H1 (cell line): ENCODE results near the gene SBNO1. TPM values are rescaled to one million over a fixed set of nuclear protein-coding genes. Genes with fewer than 3 reads are reported as not detected.
A peak's percentile ranks its signal among the peaks of the same experiment; 100 is the strongest.

Experiments used
- CTCF ChIA-PET: fragments of 300-600 bp; sonication (Branson Sonifier 250); formaldehyde crosslinking; loops from one replicate; lab custom pipeline; 2021; ENCODE audit not compliant: partially characterized antibody; lab: Charles Lee
- POLR2A ChIA-PET: fragments of 300-600 bp; sonication (Branson Sonifier 250); formaldehyde crosslinking; loops from one replicate; lab custom pipeline; 2021; ENCODE audit warnings: inconsistent platforms; ENCODE audit not compliant: partially characterized antibody; lab: Charles Lee
- DNase-seq, 2 experiments: peaks; one replicate each; pipeline versions ENCODE4 v3.0.0 to v3.0.0-alpha.2; 2010 to 2022; ENCODE audit warnings: low spot score in 2 of 2, low read depth in 1 of 2, mixed read lengths in 1 of 2
- FAIRE-seq: peaks from 2 replicates; lab custom pipeline; 2011; peaks lifted over from hg19 to GRCh38; lab: Jason Lieb, UNC
- H2AFZ ChIP-seq: 2 replicates; pipeline ENCODE4 v1.8.1; 2012; ENCODE audit warnings: low read length, inconsistent platforms
- H2AK5ac ChIP-seq: 2 replicates; pipeline ENCODE4 v1.6.1; 2013; ENCODE audit warnings: low read depth, low read length
- H2BK120ac ChIP-seq: replicated peaks from 2 replicates; pipeline ENCODE3; 2013; ENCODE audit warnings: low read depth, low read length, inconsistent platforms
- H2BK12ac ChIP-seq: 2 replicates; pipeline ENCODE4 v1.6.1; 2013; ENCODE audit warnings: low read depth, low read length
- H2BK15ac ChIP-seq: 2 replicates; pipeline ENCODE4 v1.6.1; 2013; ENCODE audit warnings: low read length
- H2BK20ac ChIP-seq: 2 replicates; pipeline ENCODE4 v1.6.1; 2013; ENCODE audit warnings: low read length
- H2BK5ac ChIP-seq: 2 replicates; pipeline ENCODE4 v1.6.1; 2013; ENCODE audit warnings: low read depth, low read length
- H3K14ac ChIP-seq: 2 replicates; pipeline ENCODE4 v1.6.1; 2013; ENCODE audit warnings: inconsistent platforms; ENCODE audit not compliant: insufficient read length
- H3K18ac ChIP-seq: 2 replicates; pipeline ENCODE4 v1.6.1; 2013; ENCODE audit warnings: low read length; ENCODE audit errors: extremely low read depth
- H3K23ac ChIP-seq: 2 replicates; pipeline ENCODE4 v1.6.1; 2013; ENCODE audit warnings: inconsistent platforms; ENCODE audit not compliant: insufficient read length
- H3K23me2 ChIP-seq: 2 replicates; pipeline ENCODE4 v1.6.1; 2013; ENCODE audit warnings: low read depth, low read length
- H3K27ac ChIP-seq: 2 replicates; pipeline ENCODE4 v1.6.1; 2011; ENCODE audit warnings: low read depth, low read length, inconsistent platforms
- H3K27me3 ChIP-seq, 4 experiments: replicated peaks in 1 of 4; 1 replicate in 1 of 4; 2 replicates in 3 of 4; pipeline versions ENCODE4 v1.6.1 to v1.8.1; 2011 to 2013; ENCODE audit warnings: low read length in 3 of 4, mild to moderate bottlenecking in 3 of 4, inconsistent platforms in 2 of 4, mixed read lengths in 2 of 4, moderate library complexity in 1 of 4; ENCODE audit not compliant: control insufficient read depth in 3 of 4, insufficient read depth in 3 of 4; ENCODE audit errors: extremely low read depth in 1 of 4
- H3K36me3 ChIP-seq, 4 experiments: 2 replicates each; pipeline versions ENCODE4 v1.6.1 to v1.8.1; 2011 to 2013; ENCODE audit warnings: mild to moderate bottlenecking in 4 of 4, low read length in 3 of 4, moderate library complexity in 2 of 4, control low read depth in 1 of 4, inconsistent platforms in 1 of 4; ENCODE audit not compliant: insufficient read depth in 4 of 4, control insufficient read depth in 2 of 4
- H3K4ac ChIP-seq: replicated peaks from 2 replicates; pipeline ENCODE3; 2013; ENCODE audit warnings: low read length, low read depth, mixed read lengths, inconsistent platforms; ENCODE audit not compliant: insufficient read length
- H3K4me1 ChIP-seq, 4 experiments: replicated peaks in 1 of 4; 1 replicate in 1 of 4; 2 replicates in 3 of 4; pipeline versions ENCODE4 v1.6.1 to v1.8.1; 2011 to 2013; ENCODE audit warnings: low read length in 3 of 4, inconsistent platforms in 2 of 4, mixed read lengths in 1 of 4; ENCODE audit not compliant: insufficient read depth in 4 of 4, control insufficient read depth in 3 of 4
- H3K4me2 ChIP-seq, 2 experiments: 2 replicates each; pipeline versions ENCODE4 v1.6.1 to v1.8.1; 2011 to 2013; ENCODE audit warnings: low read depth in 2 of 2, low read length in 2 of 2, control low read depth in 1 of 2, inconsistent platforms in 1 of 2, mild to moderate bottlenecking in 1 of 2; ENCODE audit not compliant: insufficient read depth in 1 of 2
- H3K4me3 ChIP-seq, 4 experiments: fragments of 200-600, 300-600 bp in 1 of 4; sonication (generic), shearing (Covaris generic), sonication (Bioruptor Twin) in 1 of 4; 2 replicates each; pipeline versions ENCODE4 v1.5.1 to v1.8.1; 2011 to 2016; ENCODE audit warnings: low read length in 4 of 4, low read depth in 3 of 4, control low read depth in 2 of 4, inconsistent platforms in 2 of 4, mild to moderate bottlenecking in 2 of 4, mixed read lengths in 1 of 4, moderate library complexity in 1 of 4; ENCODE audit not compliant: insufficient read depth in 2 of 4; ENCODE audit errors: extremely low read depth in 1 of 4
- H3K56ac ChIP-seq: replicated peaks from 2 replicates; pipeline ENCODE3; 2013; ENCODE audit warnings: low read depth, mild to moderate bottlenecking, mixed read lengths, low read length, inconsistent platforms; ENCODE audit not compliant: insufficient read length
- H3K79me1 ChIP-seq: 2 replicates; pipeline ENCODE4 v1.6.1; 2013; ENCODE audit warnings: low read depth, low read length, control low read depth
- H3K79me2 ChIP-seq, 2 experiments: 2 replicates each; pipeline versions ENCODE4 v1.6.1 to v1.8.1; 2012 to 2013; ENCODE audit warnings: low read length in 2 of 2, mild to moderate bottlenecking in 2 of 2, inconsistent platforms in 1 of 2; ENCODE audit not compliant: insufficient read depth in 2 of 2, control insufficient read depth in 1 of 2
- H3K9ac ChIP-seq, 4 experiments: replicated peaks in 1 of 4; 1 replicate in 1 of 4; 2 replicates in 3 of 4; pipeline versions ENCODE4 v1.6.1 to v1.8.1; 2011 to 2013; ENCODE audit warnings: low read depth in 3 of 4, low read length in 3 of 4, control low read depth in 2 of 4, mild to moderate bottlenecking in 2 of 4, moderate library complexity in 2 of 4, inconsistent platforms in 1 of 4; ENCODE audit errors: extremely low read depth in 1 of 4
- H3K9me3 ChIP-seq, 2 experiments: 2 replicates each; pipeline versions ENCODE4 v1.6.1 to v1.8.1; 2012 to 2013; ENCODE audit warnings: mild to moderate bottlenecking in 2 of 2, moderate library complexity in 2 of 2, control low read depth in 1 of 2, inconsistent platforms in 1 of 2, low read depth in 1 of 2, low read length in 1 of 2, mixed read lengths in 1 of 2; ENCODE audit not compliant: insufficient read depth in 2 of 2
- H4K20me1 ChIP-seq, 2 experiments: replicated peaks in 1 of 2; 2 replicates each; pipeline versions ENCODE3 to v1.8.1; 2011 to 2013; ENCODE audit warnings: inconsistent platforms in 2 of 2, low read length in 2 of 2, mild to moderate bottlenecking in 1 of 2; ENCODE audit not compliant: insufficient read depth in 2 of 2, control insufficient read depth in 1 of 2
- H4K5ac ChIP-seq: 2 replicates; pipeline ENCODE4 v1.6.1; 2013; ENCODE audit warnings: low read length, low read depth, mixed read lengths, inconsistent platforms; ENCODE audit not compliant: insufficient read length
- H4K8ac ChIP-seq: 2 replicates; pipeline ENCODE4 v1.8.0; 2013; ENCODE audit warnings: mild to moderate bottlenecking, moderate library complexity, low read length, inconsistent platforms; ENCODE audit not compliant: insufficient read depth; ENCODE audit errors: extremely low read depth
- H4K91ac ChIP-seq: replicated peaks from 2 replicates; pipeline ENCODE3; 2013; ENCODE audit warnings: low read length, mixed read lengths, inconsistent platforms; ENCODE audit not compliant: insufficient read length
- BACH1 ChIP-seq: IDR thresholded peaks from 2 replicates; pipeline ENCODE4 v1.6.1; 2012; ENCODE audit warnings: low read length, improper control_type of control experiment
- GTF2F1 ChIP-seq: IDR thresholded peaks from 2 replicates; pipeline ENCODE4 v1.6.1; 2012; ENCODE audit warnings: low read depth, low read length, improper control_type of control experiment, borderline replicate concordance
- HDAC2 ChIP-seq, 2 experiments: fragments of 300-600 bp in 1 of 2; sonication (generic) in 1 of 2; IDR thresholded peaks; 2 replicates each; pipeline ENCODE4 v1.6.1; 2011 to 2012; ENCODE audit warnings: low read depth in 2 of 2, low read length in 2 of 2, mild to moderate bottlenecking in 2 of 2, moderate library complexity in 2 of 2, borderline replicate concordance in 1 of 2, inconsistent platforms in 1 of 2
- HDAC6 ChIP-seq: IDR thresholded peaks from one replicate; pipeline ENCODE4 v1.7.1; 2012; ENCODE audit warnings: low read depth, mild to moderate bottlenecking, inconsistent platforms, low read length, moderate library complexity
- JUN ChIP-seq: IDR thresholded peaks from 2 replicates; pipeline ENCODE4 v1.6.1; 2011; ENCODE audit warnings: low read depth, mild to moderate bottlenecking, improper control_type of control experiment, low read length
- PHF8 ChIP-seq: fragments of 200-600 bp; sonication (generic); conservative IDR thresholded peaks from 2 replicates; pipeline ENCODE4 v1.7.1; 2012; ENCODE audit warnings: low read depth, mild to moderate bottlenecking, inconsistent platforms, low read length, moderate library complexity
- RAD21 ChIP-seq, 2 experiments: IDR thresholded peaks in 1 of 2; conservative IDR thresholded peaks in 1 of 2; 2 replicates each; pipeline ENCODE4 v1.6.1; 2011; ENCODE audit warnings: low read depth in 2 of 2, low read length in 2 of 2, improper control_type of control experiment in 1 of 2, inconsistent platforms in 1 of 2, mild to moderate bottlenecking in 1 of 2, moderate library complexity in 1 of 2
- SIN3A ChIP-seq, 2 experiments: IDR thresholded peaks in 1 of 2; conservative IDR thresholded peaks in 1 of 2; 2 replicates each; pipeline ENCODE4 v1.6.1; 2011 to 2012; ENCODE audit warnings: low read length in 2 of 2, improper control_type of control experiment in 1 of 2, low read depth in 1 of 2, mild to moderate bottlenecking in 1 of 2
- SRF ChIP-seq: IDR thresholded peaks from 2 replicates; pipeline ENCODE4 v1.6.1; 2011; ENCODE audit warnings: mild to moderate bottlenecking, low read depth, low read length, moderate library complexity
- WGBS, 2 experiments: shearing (Covaris generic) in 1 of 2; methylation state at CpG; one replicate each; pipeline versions ENCODE4 v1.1.6 to v1.1.7; 2013 to 2015; ENCODE audit warnings: low lambda C conversion rate in 2 of 2, mixed read lengths in 2 of 2, inconsistent platforms in 1 of 2, low coverage in 1 of 2, missing lambda C conversion rate in 1 of 2; ENCODE audit not compliant: insufficient replicate concordance in 2 of 2, insufficient coverage in 1 of 2, insufficient read length in 1 of 2; ENCODE audit errors: extremely low coverage in 1 of 2, missing lambda C conversion rate in 1 of 2; 5-methylcytosine and 5-hydroxymethylcytosine counted together
- polyA plus RNA-seq, 7 experiments: library from polyadenylated mRNA; depleted of rRNA in 3 of 7; stranded (reverse) in 5 of 7; unstranded in 2 of 7; fragments of >200 nt in 5 of 7; fragments of 200-250 nt in 2 of 7; gene quantifications; 1 replicate in 5 of 7; 2 replicates in 1 of 7; 4 replicates in 1 of 7; pipeline versions ENCODE4 v1.2.1 to v1.2.3, GENCODE V29; 2011 to 2013; ENCODE audit warnings: missing spikeins in 2 of 7, mixed read lengths in 2 of 7
- total RNA-seq: library from RNA; stranded (reverse); fragmentation: NEBNext Ultra II Directional; extraction: Animal tissue kit (Norgen Biotek cat#: 25700); gene quantifications from 2 replicates; pipeline ENCODE4 v1.2.1, GENCODE V29; 2021

Gene SBNO1
- total and polyA plus RNA-seq, 2 of the 8 experiments (the other 6 are each of a cell fraction or from before 2014, with no cell fraction given): 6.7 to 57.7 TPM

- no peak overlapping the region for H2BK12ac ChIP-seq
- DNase-seq: peak; percentile 95 to 98
- H4K5ac ChIP-seq: peak overlapping the region; percentile 99
- no peak overlapping the region for H2BK20ac ChIP-seq
- H2AFZ ChIP-seq: peak overlapping the region; percentile 52
- peaks cover 3 to 5% of the 10 kb centered on the region in 2 experiments for H4K20me1 ChIP-seq
- peak overlapping the region; percentile 2 for H2BK120ac ChIP-seq
- H3K18ac ChIP-seq: peak overlapping the region; percentile 68
- no peak overlapping the region for H3K14ac ChIP-seq
- peak overlapping the region; percentile 99; the same call in 1 of the 2 replicates for H4K8ac ChIP-seq
- H2BK5ac ChIP-seq: peak overlapping the region; percentile 96
- WGBS, 2 experiments: 2% methylated on average over 43 of the region's 61 CpGs; no CpG with 5 or more reads in 1 of the 2 experiments
- no peaks in the 10 kb centered on the region for H3K79me1 ChIP-seq
- H3K56ac ChIP-seq: peak overlapping the region; percentile 95
- peak overlapping the region; percentile 83 for H3K27ac ChIP-seq
- POLR2A ChIA-PET: interaction anchor here (0.7 to 5.5 kb wide), 19 partner anchors 10 to 238 kb away, joined by 3 to 69 read pairs (median 5); partner anchors contain the start of genes KMT5A, MTRFR and SNRNP35
- H3K36me3 ChIP-seq: no peaks in the 10 kb centered on the region
- H3K79me2 ChIP-seq: peaks cover 26 to 42% of the 10 kb centered on the region in 2 experiments
- H3K4me3 ChIP-seq: peak overlapping the region; percentile 71 to 92 (median 88)
- H2AK5ac ChIP-seq: no peak overlapping the region
- H3K27me3 ChIP-seq: no peaks in the 10 kb centered on the region
- H3K9ac ChIP-seq: peak overlapping the region in 3 of 4 experiments; percentile 74 to 90 (median 80); a peak in 6 of 7 replicates
- CTCF ChIA-PET: interaction anchor here (0.6 to 1.8 kb wide), 21 partner anchors 9 to 273 kb away, joined by 3 to 9 read pairs (median 4); partner anchors contain the start of genes KMT5A and MPHOSPH9
- H3K23me2 ChIP-seq: peaks cover 4% of the 10 kb centered on the region
- peak overlapping the region; percentile 85 for H3K4ac ChIP-seq
- H3K9me3 ChIP-seq: no peaks in the 10 kb centered on the region
- H2BK15ac ChIP-seq: peak overlapping the region; percentile 65; the same call in 1 of the 2 replicates
- peaks cover 0 to 2% (median 0%) of the 10 kb centered on the region in 4 experiments; a peak in 1 of 7 replicates for H3K4me1 ChIP-seq
- H3K23ac ChIP-seq: no peak overlapping the region
- H3K4me2 ChIP-seq: peak overlapping the region; percentile 61 to 83
- H4K91ac ChIP-seq: peak overlapping the region; percentile 91
- FAIRE-seq: no peak
- peak; percentile 68 to 80; a peak in 1 of 4 replicates for TF ChIP-seq SIN3A (conservative IDR thresholded peaks at IDR 0.05 in 1 of 2, IDR thresholded peaks at IDR 0.05 in 1 of 2; ENCODE audit: low read depth in 1 of 2, low read length in 2 of 2)
- peak; percentile 44 to 53 for TF ChIP-seq RAD21 (IDR thresholded peaks at IDR 0.05 in 1 of 2, conservative IDR thresholded peaks at IDR 0.05 in 1 of 2; ENCODE audit: low read depth in 2 of 2, low read length in 2 of 2)
- no peak for TF ChIP-seq SRF
- TF ChIP-seq BACH1: peak; percentile 14; the same call in 1 of the 2 replicates
- peak; percentile 63 to 67; a peak in 3 of 4 replicates for TF ChIP-seq HDAC2 (IDR thresholded peaks at IDR 0.05; ENCODE audit: borderline replicate concordance in 1 of 2, low read depth in 2 of 2, low read length in 2 of 2)
- no peak for TF ChIP-seq HDAC6
- TF ChIP-seq PHF8: peak; percentile 21; the same call in 1 of the 2 replicates
- TF ChIP-seq JUN: no peak
- peak; percentile 84 for TF ChIP-seq GTF2F1
Observed at GRCh38 chr12:123365025-123365917, 624 bp upstream of the SBNO1 start.
